HepG2 (cell line): ENCODE results near the gene SLC2A4. TPM values are rescaled to one million over a fixed set of nuclear protein-coding genes. Genes with fewer than 3 reads are reported as not detected.

Experiments used
- ATAC-seq: fragments of 200-7000 bp; cut with Tn5 transposase; 3 replicates; pipeline ENCODE4 v1.9.1; 2020; ENCODE audit warnings: mild to moderate bottlenecking, moderate library complexity
- BruUV-seq: library from RNA; stranded (reverse); fragments of 400-500 nt; replicated peaks from 2 replicates; lab custom pipeline; 2021; lab: Mats Ljungman, UMichigan
- CTCF ChIA-PET: fragments of 300-600 bp; formaldehyde crosslinking; extraction: SDS; loops from one replicate; lab custom pipeline; 2021; ENCODE audit warnings: low total read pairs, inconsistent platforms, low intra/inter-chr PET ratio; lab: Yijun Ruan, JAX
- POLR2A ChIA-PET: fragments of 350-600 bp; sonication (Branson Sonifier 250); formaldehyde crosslinking; loops from one replicate; lab custom pipeline; 2020; ENCODE audit warnings: antibody characterized with exemption, inconsistent platforms; lab: Yijun Ruan, JAX
- DNase-seq: peaks from one replicate; pipeline ENCODE4 v3.0.0-alpha.2; 2015; ENCODE audit warnings: low spot score
- FAIRE-seq: peaks from 3 replicates; lab custom pipeline; 2011; peaks lifted over from hg19 to GRCh38; lab: Jason Lieb, UNC
- H2AFZ ChIP-seq: one replicate; pipeline ENCODE4 v1.6.1; 2011; ENCODE audit warnings: low read length, inconsistent platforms
- H3K27ac ChIP-seq: fragments of 300-600 bp; 3 replicates; pipeline ENCODE4 v1.8.0; 2011; ENCODE audit warnings: mixed run types, mild to moderate bottlenecking, mixed read lengths, low read length, inconsistent platforms; ENCODE audit not compliant: insufficient read depth; ENCODE audit errors: extremely low read length
- H3K27me3 ChIP-seq, 2 experiments: fragments of 200-600 bp in 1 of 2; 2 replicates in 1 of 2; 3 replicates in 1 of 2; pipeline versions ENCODE4 v1.6.0 to v1.8.0; 2011; ENCODE audit warnings: low read length in 2 of 2, mild to moderate bottlenecking in 2 of 2, moderate library complexity in 2 of 2, inconsistent platforms in 1 of 2; ENCODE audit not compliant: insufficient read depth in 2 of 2, control insufficient read depth in 1 of 2
- H3K36me3 ChIP-seq, 2 experiments: fragments of 200-600 bp in 1 of 2; replicated peaks in 1 of 2; 2 replicates in 1 of 2; 3 replicates in 1 of 2; pipeline versions ENCODE4 v1.5.1 to v1.8.0; 2011; ENCODE audit warnings: low read length in 2 of 2, inconsistent platforms in 1 of 2; ENCODE audit not compliant: insufficient read depth in 2 of 2, control insufficient read depth in 1 of 2
- H3K4me1 ChIP-seq: 2 replicates; pipeline ENCODE4 v1.5.1; 2012; ENCODE audit warnings: low read length, inconsistent platforms; ENCODE audit not compliant: insufficient read depth
- H3K4me2 ChIP-seq: 2 replicates; pipeline ENCODE4 v1.6.0; 2011; ENCODE audit warnings: low read depth, low read length, inconsistent platforms
- H3K4me3 ChIP-seq, 3 experiments: fragments of 200-600 bp in 1 of 3; sonication (generic), shearing (Covaris generic) in 1 of 3; replicated peaks in 1 of 3; 2 replicates each; pipeline ENCODE4 v1.5.1; 2011 to 2016; ENCODE audit warnings: low read length in 3 of 3, inconsistent platforms in 2 of 3, low read depth in 2 of 3, mild to moderate bottlenecking in 2 of 3, control low read depth in 1 of 3, mixed read lengths in 1 of 3; ENCODE audit not compliant: insufficient read depth in 1 of 3
- H3K79me2 ChIP-seq: one replicate; pipeline ENCODE4 v1.6.1; 2011; ENCODE audit warnings: low read length, inconsistent platforms; ENCODE audit not compliant: insufficient read depth
- H3K9ac ChIP-seq: 2 replicates; pipeline ENCODE4 v1.6.0; 2011; ENCODE audit warnings: mild to moderate bottlenecking, low read depth, low read length, inconsistent platforms; ENCODE audit not compliant: insufficient read depth
- H3K9me3 ChIP-seq: 2 replicates; pipeline ENCODE4 v1.5.1; 2012; ENCODE audit warnings: mild to moderate bottlenecking, low read length
- H4K20me1 ChIP-seq: 2 replicates; pipeline ENCODE4 v1.6.0; 2011; ENCODE audit warnings: inconsistent platforms, mild to moderate bottlenecking, low read length, moderate library complexity; ENCODE audit not compliant: insufficient read depth
- CREB1 ChIP-seq, 2 experiments: fragments of 450-650 bp in 1 of 2; IDR thresholded peaks; 2 replicates each; pipeline ENCODE4 v1.6.1; 2016 to 2017; ENCODE audit warnings: control low read depth in 1 of 2, mild to moderate bottlenecking in 1 of 2, missing compliant biosample characterization in 1 of 2, missing genetic modification characterization in 1 of 2
- HDAC6 ChIP-seq: fragments of 200-600 bp; sonication (generic); IDR thresholded peaks from 2 replicates; pipeline ENCODE4 v1.7.0; 2017; ENCODE audit warnings: mild to moderate bottlenecking, antibody characterized with exemption, low read length, low read depth
- KDM2A ChIP-seq: sonication (generic); formaldehyde crosslinking; IDR thresholded peaks from 2 replicates; pipeline ENCODE4 v1.4.0; 2020; ENCODE audit warnings: low read depth, missing genetic modification reagents, borderline replicate concordance
- MZF1 ChIP-seq: sonication (generic); formaldehyde crosslinking; IDR thresholded peaks from 2 replicates; pipeline ENCODE4 v1.8.1; 2023; ENCODE audit warnings: mild to moderate bottlenecking, missing genetic modification reagents, borderline replicate concordance
- NPAS2 ChIP-seq: sonication (generic); formaldehyde crosslinking; IDR thresholded peaks from 2 replicates; pipeline ENCODE4 v1.8.0; 2022; ENCODE audit warnings: mild to moderate bottlenecking, missing genetic modification reagents, borderline replicate concordance
- PRDM4 ChIP-seq: sonication (generic); formaldehyde crosslinking; IDR thresholded peaks from 2 replicates; pipeline ENCODE4 v1.9.0; 2021; ENCODE audit warnings: missing genetic modification reagents, borderline replicate concordance
- TBL1XR1 ChIP-seq: fragments of 150-350 bp; IDR thresholded peaks from 2 replicates; pipeline ENCODE4 v1.6.1; 2014; ENCODE audit warnings: borderline replicate concordance, low read length; ENCODE audit not compliant: partially characterized antibody
- TEAD3 ChIP-seq: optimal IDR thresholded peaks from 2 replicates; pipeline ENCODE3; 2016; ENCODE audit warnings: borderline replicate concordance
- ZNF451 ChIP-seq: sonication (generic); formaldehyde crosslinking; IDR thresholded peaks from 2 replicates; pipeline ENCODE4 v1.5.0; 2020; ENCODE audit warnings: mild to moderate bottlenecking, missing genetic modification reagents
- ZNF543 ChIP-seq: sonication (generic); formaldehyde crosslinking; IDR thresholded peaks from 2 replicates; pipeline ENCODE4 v1.4.0; 2020; ENCODE audit warnings: mild to moderate bottlenecking, missing genetic modification reagents
- ZNF75D ChIP-seq: sonication (generic); formaldehyde crosslinking; IDR thresholded peaks from 2 replicates; pipeline ENCODE4 v1.8.1; 2023; ENCODE audit warnings: missing genetic modification reagents, mild to moderate bottlenecking, borderline replicate concordance
- ZSCAN12 ChIP-seq: sonication (generic); formaldehyde crosslinking; IDR thresholded peaks from 2 replicates; pipeline ENCODE4 v1.9.0; 2021; ENCODE audit warnings: mild to moderate bottlenecking, missing genetic modification reagents
- ZSCAN21 ChIP-seq: sonication (generic); formaldehyde crosslinking; IDR thresholded peaks from 2 replicates; pipeline ENCODE4 v1.8.0; 2022; ENCODE audit warnings: mild to moderate bottlenecking, missing genetic modification reagents, moderate library complexity, borderline replicate concordance
- ZSCAN31 ChIP-seq: sonication (generic); formaldehyde crosslinking; IDR thresholded peaks from 2 replicates; pipeline ENCODE4 v1.5.0; 2020; ENCODE audit warnings: low read depth, mild to moderate bottlenecking, missing genetic modification reagents
- WGBS: methylation state at CpG from one replicate; pipeline ENCODE4 v1.1.6; 2017; ENCODE audit warnings: low lambda C conversion rate; 5-methylcytosine and 5-hydroxymethylcytosine counted together
- in situ Hi-C: cut with HindIII; loops from 2 replicates; pipeline ENCODE4 v1.10.0; 2017; ENCODE audit warnings: low pct_unique_long_range_greater_than_20kb; ENCODE audit not compliant: extremely low pct_ligation_motif_present
- intact Hi-C: fragments of 100-400 bp; cut with micrococcal nuclease; formaldehyde crosslinking; loops from one replicate; pipeline ENCODE4 v1.10.0; 2022; ENCODE audit not compliant: unreplicated experiment
- polyA plus RNA-seq, 8 experiments: library from polyadenylated mRNA; depleted of rRNA in 3 of 8; stranded (reverse) in 7 of 8; unstranded in 1 of 8; fragments of >200 nt; fragmentation: Illumina TruSeq in 4 of 8; extraction: Trizol in 4 of 8; gene quantifications; 2 replicates each; pipeline versions ENCODE4 v1.2.1 to v1.2.3, GENCODE V29; 2011 to 2016; ENCODE audit warnings: low read depth in 4 of 8, missing spikeins in 1 of 8, mixed read lengths in 1 of 8; ENCODE audit not compliant: insufficient read depth in 1 of 8
- total RNA-seq, 5 experiments: library from RNA; depleted of rRNA; stranded (reverse); fragments of >200 nt; fragmentation: Illumina TruSeq; extraction: Trizol; gene quantifications; 2 replicates each; pipeline ENCODE4 v1.2.3, GENCODE V29; 2016; ENCODE audit warnings: low read depth in 1 of 5
- TF ChIP-seq, protein P1 (sequence below): sonication (generic); formaldehyde crosslinking; IDR thresholded peaks from 2 replicates; pipeline ENCODE4 v1.4.0; 2020; ENCODE audit warnings: missing genetic modification reagents
- TF ChIP-seq, protein P2 (sequence below): sonication (generic); formaldehyde crosslinking; IDR thresholded peaks from 2 replicates; pipeline ENCODE4 v1.8.0; 2022; ENCODE audit warnings: mild to moderate bottlenecking, missing genetic modification reagents

Gene SLC2A4
- total and polyA plus RNA-seq, 2 of the 13 experiments (the other 11 are each of a cell fraction or from before 2014, with no cell fraction given): 4.9 to 5.8 TPM

DNA sequence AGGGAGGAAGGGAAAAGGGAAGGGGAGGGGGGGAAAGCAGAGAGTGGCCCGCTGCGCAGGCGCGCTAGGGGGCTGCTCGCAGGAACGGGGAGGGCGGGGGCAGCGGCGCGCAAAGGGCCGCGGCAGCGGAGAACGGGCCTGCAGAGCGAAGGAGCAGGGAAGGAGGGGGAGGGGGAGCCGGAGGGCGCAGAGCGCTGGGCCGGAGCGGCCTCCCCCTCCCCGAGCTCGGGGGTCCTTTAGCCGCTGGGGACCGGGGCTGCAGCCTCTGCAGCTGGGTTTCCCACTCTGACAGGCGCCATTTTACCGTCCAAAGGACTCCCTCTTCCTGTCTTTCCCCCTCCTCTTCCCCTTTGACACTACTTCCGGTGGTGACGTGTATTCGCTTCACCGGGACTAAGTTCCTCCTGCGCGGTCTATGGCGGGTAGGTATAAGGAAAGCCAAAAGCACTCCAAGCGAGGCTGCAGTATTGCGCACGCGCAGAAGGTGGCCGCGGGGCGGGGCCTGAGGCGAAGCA, 29.8 kb upstream of the SLC2A4 start, which contains the start of gene CTDNEP1:
Gene CTDNEP1 (minus strand): TSS at position 74 of the 515 bp plus-strand sequence. CDS start 438 bp downstream, outside the sequence.
- Histone ChIP-seq H3K36me3 (peaks cover 9 to 18% of the 10 kb centered on the region in 2 experiments; a peak in 4 of 5 replicates), H3K4me1 (peaks cover 38% of the 10 kb centered on the region), H3K4me3 (peak within 1 kb of the TSS; percentile 95 to 99 (median 96)), H3K79me2 (peaks cover 54% of the 10 kb centered on the region), H2AFZ (no peak within 1 kb of the TSS), H3K9me3 (no peaks in the 10 kb centered on the region), H3K4me2 (peak within 1 kb of the TSS; percentile 91), H4K20me1 (no peaks in the 10 kb centered on the region), H3K27ac (peak within 1 kb of the TSS; percentile 99), H3K27me3 (peaks cover 0 to 2% of the 10 kb centered on the region in 2 experiments; a peak in 1 of 5 replicates), H3K9ac (peak within 1 kb of the TSS; percentile 96)
- POLR2A ChIA-PET: interaction anchor here (0.7 to 2.6 kb wide), 10 partner anchors 10 to 78 kb away, joined by 3 to 34 read pairs (median 10); partner anchors contain the start of genes ACADVL, ASGR1, DLG4 and DVL2
- WGBS: under 1% methylated on average over 22 of the region's 41 CpGs
- BruUV-seq: no TSS peak
- CTCF ChIA-PET: interaction anchor here (1.5 kb wide), 2 partner anchors 29 to 44 kb away, joined by 4 to 5 read pairs; partner anchors contain the start of gene SLC2A4
- DNase-seq (peak; percentile 99), FAIRE-seq (peak; percentile 97), ATAC-seq (peak; percentile 93)
- intact Hi-C loops: no loop called here
- in situ Hi-C loops: no loop called here
- TF ChIP-seq PRDM4 (CRISPR knock-in tag) (no peak), CREB1 (IDR thresholded peaks at IDR 0.05) (no peak), CREB1 (CRISPR knock-in tag; IDR thresholded peaks at IDR 0.05) (no peak), ZSCAN31 (CRISPR knock-in tag) (0 out of 2 replicates have a peak, but pooled peaks have one; percentile 23), NPAS2 (CRISPR knock-in tag) (no peak), ZNF543 (CRISPR knock-in tag) (no peak), TBL1XR1 (no peak), ZSCAN12 (CRISPR knock-in tag) (no peak), KDM2A (CRISPR knock-in tag) (no peak), ZNF451 (CRISPR knock-in tag) (peak; percentile 37; the same call in 1 of the 2 replicates), ZNF75D (CRISPR knock-in tag) (no peak), MZF1 (no peak), TEAD3 (CRISPR knock-in tag) (no peak), HDAC6 (no peak), ZSCAN21 (no peak; the same call in 1 of the 2 replicates)
- TF ChIP-seq, protein P1, sequence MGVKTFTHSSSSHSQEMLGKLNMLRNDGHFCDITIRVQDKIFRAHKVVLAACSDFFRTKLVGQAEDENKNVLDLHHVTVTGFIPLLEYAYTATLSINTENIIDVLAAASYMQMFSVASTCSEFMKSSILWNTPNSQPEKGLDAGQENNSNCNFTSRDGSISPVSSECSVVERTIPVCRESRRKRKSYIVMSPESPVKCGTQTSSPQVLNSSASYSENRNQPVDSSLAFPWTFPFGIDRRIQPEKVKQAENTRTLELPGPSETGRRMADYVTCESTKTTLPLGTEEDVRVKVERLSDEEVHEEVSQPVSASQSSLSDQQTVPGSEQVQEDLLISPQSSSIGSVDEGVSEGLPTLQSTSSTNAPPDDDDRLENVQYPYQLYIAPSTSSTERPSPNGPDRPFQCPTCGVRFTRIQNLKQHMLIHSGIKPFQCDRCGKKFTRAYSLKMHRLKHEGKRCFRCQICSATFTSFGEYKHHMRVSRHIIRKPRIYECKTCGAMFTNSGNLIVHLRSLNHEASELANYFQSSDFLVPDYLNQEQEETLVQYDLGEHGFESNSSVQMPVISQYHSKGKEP (CRISPR knock-in tag): no peak
- TF ChIP-seq, protein P2, sequence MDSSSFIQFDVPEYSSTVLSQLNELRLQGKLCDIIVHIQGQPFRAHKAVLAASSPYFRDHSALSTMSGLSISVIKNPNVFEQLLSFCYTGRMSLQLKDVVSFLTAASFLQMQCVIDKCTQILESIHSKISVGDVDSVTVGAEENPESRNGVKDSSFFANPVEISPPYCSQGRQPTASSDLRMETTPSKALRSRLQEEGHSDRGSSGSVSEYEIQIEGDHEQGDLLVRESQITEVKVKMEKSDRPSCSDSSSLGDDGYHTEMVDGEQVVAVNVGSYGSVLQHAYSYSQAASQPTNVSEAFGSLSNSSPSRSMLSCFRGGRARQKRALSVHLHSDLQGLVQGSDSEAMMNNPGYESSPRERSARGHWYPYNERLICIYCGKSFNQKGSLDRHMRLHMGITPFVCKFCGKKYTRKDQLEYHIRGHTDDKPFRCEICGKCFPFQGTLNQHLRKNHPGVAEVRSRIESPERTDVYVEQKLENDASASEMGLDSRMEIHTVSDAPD: no peak
